Fibroblast of lung (primary cell): Measurements from ENCODE around the gene ZNF436. TPM values are rescaled to one million over a fixed set of nuclear protein-coding genes. Genes with fewer than 3 reads are reported as not detected.

Source experiments
- DNase-seq, 2 donors: peaks; one replicate each; pipeline versions ENCODE4 v3.0.0 to v3.0.0-alpha.2; 2010; ENCODE audit warnings: low read depth in 2 of 2
- H2AFZ ChIP-seq: 2 replicates; pipeline ENCODE4 v1.5.1; 2012; ENCODE audit warnings: low read length, control low read depth, inconsistent platforms
- H3K27ac ChIP-seq: 2 replicates; pipeline ENCODE4 v1.5.1; 2011; ENCODE audit warnings: low read length, control low read depth; ENCODE audit not compliant: insufficient read depth
- H3K27me3 ChIP-seq: 2 replicates; pipeline ENCODE4 v1.5.1; 2011; ENCODE audit warnings: mild to moderate bottlenecking, low read length; ENCODE audit not compliant: control insufficient read depth, insufficient read depth
- H3K36me3 ChIP-seq: 2 replicates; pipeline ENCODE4 v1.5.1; 2011; ENCODE audit warnings: low read length; ENCODE audit not compliant: control insufficient read depth, insufficient read depth
- H3K4me1 ChIP-seq: 2 replicates; pipeline ENCODE4 v1.5.1; 2011; ENCODE audit warnings: low read length; ENCODE audit not compliant: control insufficient read depth, insufficient read depth; ENCODE audit errors: extremely low read depth
- H3K4me2 ChIP-seq: 2 replicates; pipeline ENCODE4 v1.5.1; 2011; ENCODE audit warnings: low read length, control low read depth; ENCODE audit not compliant: insufficient read depth; ENCODE audit errors: extremely low read depth
- H3K4me3 ChIP-seq, 4 experiments: fragments of 200-600 bp in 1 of 4; sonication (generic) in 1 of 4; replicated peaks in 1 of 4; 2 replicates each; pipeline ENCODE4 v1.5.1; 2011 to 2016; ENCODE audit warnings: low read length in 4 of 4, low read depth in 3 of 4, mild to moderate bottlenecking in 3 of 4, control low read depth in 2 of 4, inconsistent platforms in 1 of 4, mixed read lengths in 1 of 4; ENCODE audit not compliant: insufficient read depth in 1 of 4; ENCODE audit errors: control extremely low read depth in 1 of 4
- H3K79me2 ChIP-seq: 2 replicates; pipeline ENCODE4 v1.5.1; 2012; ENCODE audit warnings: mild to moderate bottlenecking, low read length, inconsistent platforms; ENCODE audit not compliant: control insufficient read depth, insufficient read depth
- H3K9ac ChIP-seq: 2 replicates; pipeline ENCODE4 v1.5.1; 2011; ENCODE audit warnings: mild to moderate bottlenecking, low read length, control low read depth; ENCODE audit not compliant: insufficient read depth
- H3K9me3 ChIP-seq: 2 replicates; pipeline ENCODE4 v1.5.1; 2012; ENCODE audit warnings: low read depth, low read length; ENCODE audit not compliant: control insufficient read depth, insufficient read depth
- H4K20me1 ChIP-seq: 2 replicates; pipeline ENCODE4 v1.5.1; 2011; ENCODE audit warnings: low read length; ENCODE audit not compliant: control insufficient read depth, insufficient read depth; ENCODE audit errors: extremely low read depth
- CTCF ChIP-seq, 2 donors: IDR thresholded peaks in 1 of 2; conservative IDR thresholded peaks in 1 of 2; 1 replicate in 1 of 2; 2 replicates in 1 of 2; pipeline ENCODE4 v1.5.1; 2011 to 2012; ENCODE audit warnings: low read length in 2 of 2, control low read depth in 1 of 2, inconsistent platforms in 1 of 2, low read depth in 1 of 2, mild to moderate bottlenecking in 1 of 2
- EZH2 ChIP-seq: IDR thresholded peaks from 2 replicates; pipeline ENCODE4 v1.5.1; 2012; ENCODE audit warnings: low read length, control low read depth, mild to moderate bottlenecking; ENCODE audit errors: missing control alignments
- polyA plus RNA-seq, 2 donors: library from polyadenylated mRNA; depleted of rRNA in 1 of 2; stranded (reverse) in 1 of 2; unstranded in 1 of 2; fragments of >200 nt; gene quantifications; 2 replicates each; pipeline ENCODE4 v1.2.1, GENCODE V29; 2011 to 2012; ENCODE audit warnings: missing spikeins in 1 of 2
- total RNA-seq: library from RNA; depleted of rRNA; stranded (reverse); fragments of >200 nt; gene quantifications from 2 replicates; pipeline ENCODE4 v1.2.1, GENCODE V29; 2014

ZNF436 gene
- total and polyA plus RNA-seq, 2 donors (not counting 1 experiment from before 2014, with no cell fraction given) = 11.9 to 31.5 TPM

DNA sequence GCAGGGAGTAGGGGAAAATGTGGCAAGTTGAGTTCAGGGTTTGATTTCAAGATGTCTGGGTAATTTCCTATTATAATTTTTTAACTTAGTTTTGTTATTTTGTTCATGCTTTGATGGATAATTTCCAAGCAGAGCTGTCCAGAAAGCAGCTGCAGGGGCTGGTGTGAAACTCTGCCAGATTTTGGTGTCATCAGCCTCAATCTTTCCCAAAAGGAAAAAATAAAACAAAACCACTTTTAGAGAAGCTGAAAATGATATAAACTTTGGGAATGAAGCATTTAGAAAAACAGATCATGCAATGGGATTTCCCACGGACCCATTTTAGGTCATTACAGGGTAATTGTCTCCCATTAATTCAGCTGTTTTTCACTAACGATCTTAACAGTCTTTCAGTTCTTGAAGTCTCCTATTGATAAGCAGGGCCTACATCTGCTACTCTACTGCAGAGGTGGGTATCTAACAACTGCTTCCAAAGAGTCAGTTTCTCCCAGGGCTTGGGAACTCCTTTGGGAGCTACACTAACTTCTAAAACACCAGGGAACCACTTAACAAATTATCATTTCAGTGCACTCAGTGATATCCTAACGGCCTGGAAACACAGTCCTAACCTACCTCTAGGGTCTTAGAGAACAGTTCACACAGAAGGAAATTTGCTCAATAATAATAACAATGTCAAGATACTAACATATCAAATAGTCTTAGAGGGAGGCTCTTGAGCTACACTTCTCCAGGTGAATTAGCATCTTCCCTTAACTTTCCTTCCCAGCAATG, 12.3 kb downstream of the ZNF436 start:
- DNase-seq = no peak
- Histone ChIP-seq H3K36me3 (peaks cover 6% of the 10 kb centered on the region), H3K27ac (no peak overlapping the region), H3K4me2 (no peak overlapping the region), H3K4me3 (no peak overlapping the region), H3K79me2 (no peaks in the 10 kb centered on the region), H3K9ac (no peak overlapping the region), H3K27me3 (no peaks in the 10 kb centered on the region), H4K20me1 (no peaks in the 10 kb centered on the region), H2AFZ (no peak overlapping the region), H3K9me3 (peaks cover 8% of the 10 kb centered on the region), H3K4me1 (no peaks in the 10 kb centered on the region)
- TF ChIP-seq CTCF (conservative IDR thresholded peaks at IDR 0.05 in 1 of 2, IDR thresholded peaks at IDR 0.05 in 1 of 2; ENCODE audit: low read depth in 1 of 2, low read length in 2 of 2) = no peak

DNA sequence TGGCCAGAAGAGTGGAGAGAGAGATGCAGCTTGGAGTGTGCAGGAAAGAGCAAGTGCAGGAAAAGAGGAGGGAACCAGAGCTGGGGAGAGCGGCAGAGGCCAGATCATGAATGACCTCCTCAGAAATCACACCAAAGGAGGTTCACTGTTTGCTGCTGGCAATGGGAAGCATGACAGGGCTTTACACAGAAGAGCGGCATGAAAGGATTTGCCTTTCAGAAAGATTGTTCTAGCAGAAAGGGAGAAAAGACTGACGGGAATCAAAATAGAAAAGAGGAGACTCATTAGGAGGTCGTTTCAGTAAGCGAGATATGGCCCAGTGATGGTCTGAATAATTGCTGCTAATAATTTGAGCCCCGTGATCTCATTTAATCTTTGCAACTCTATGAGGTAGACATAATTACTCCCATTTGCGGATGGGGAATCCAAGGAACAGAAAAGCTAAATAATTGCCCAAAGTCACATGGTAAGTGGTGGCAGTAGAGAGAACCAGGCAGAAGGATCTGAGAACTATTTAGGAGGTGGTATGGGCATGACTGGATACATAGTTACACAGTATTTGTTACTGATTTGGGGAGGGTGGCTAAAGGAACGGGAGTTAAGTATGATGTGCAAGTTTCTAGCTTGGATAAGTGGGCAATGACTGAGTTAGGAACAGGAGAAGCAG, 13.0 kb downstream of the ZNF436 start:
- Histone ChIP-seq H3K27ac (no peak overlapping the region), H3K9ac (no peak overlapping the region), H3K9me3 (peaks cover 3% of the 10 kb centered on the region), H2AFZ (no peak overlapping the region), H3K4me3 (no peak overlapping the region), H3K79me2 (no peaks in the 10 kb centered on the region), H3K36me3 (no peaks in the 10 kb centered on the region), H4K20me1 (no peaks in the 10 kb centered on the region), H3K27me3 (no peaks in the 10 kb centered on the region), H3K4me1 (no peaks in the 10 kb centered on the region), H3K4me2 (no peak overlapping the region)
- TF ChIP-seq CTCF (conservative IDR thresholded peaks at IDR 0.05 in 1 of 2, IDR thresholded peaks at IDR 0.05 in 1 of 2; ENCODE audit: low read depth in 1 of 2, low read length in 2 of 2) = no peak
- TF ChIP-seq EZH2 = no peak
- DNase-seq = no peak

DNA sequence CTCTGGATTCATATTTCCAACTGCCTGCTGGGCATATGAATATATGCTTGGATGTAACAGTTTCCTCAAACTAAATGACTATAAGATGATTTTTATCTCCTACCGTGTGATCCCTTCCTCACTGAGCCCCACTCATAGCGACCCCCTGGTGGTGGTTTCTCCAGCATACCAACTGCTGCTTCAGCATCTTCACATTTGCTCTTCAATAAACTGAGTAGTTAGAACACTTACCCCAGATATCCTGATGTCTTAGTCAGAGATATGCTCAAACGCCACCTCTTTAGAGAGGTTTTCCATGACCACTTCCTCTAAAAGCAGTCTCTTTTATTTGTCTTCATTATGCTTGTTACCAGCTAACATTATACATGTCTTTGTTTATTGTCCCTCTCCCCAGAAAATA, 15.4 kb downstream of the ZNF436 start:
- TF ChIP-seq EZH2 = no peak
- TF ChIP-seq CTCF (conservative IDR thresholded peaks at IDR 0.05 in 1 of 2, IDR thresholded peaks at IDR 0.05 in 1 of 2; ENCODE audit: low read depth in 1 of 2, low read length in 2 of 2) = no peak
- H3K27ac ChIP-seq = no peak overlapping the region
- H3K36me3 ChIP-seq = no peaks in the 10 kb centered on the region
- H3K9me3 ChIP-seq = no peaks in the 10 kb centered on the region
- no peaks in the 10 kb centered on the region for H3K79me2 ChIP-seq
- no peak overlapping the region for H3K4me2 ChIP-seq
- H3K27me3 ChIP-seq = no peaks in the 10 kb centered on the region
- no peak overlapping the region for H2AFZ ChIP-seq
- H3K4me3 ChIP-seq = no peak overlapping the region
- no peaks in the 10 kb centered on the region for H3K4me1 ChIP-seq
- H4K20me1 ChIP-seq = no peaks in the 10 kb centered on the region
- H3K9ac ChIP-seq = no peak overlapping the region
- DNase-seq = no peak
